Measurements from ENCODE around the gene FSIP1. TPM values are rescaled to one million over a fixed set of nuclear protein-coding genes. Genes with fewer than 3 reads are reported as not detected.

FSIP1 gene
- total RNA-seq, 2 donors from 2014 or later = 0.31 to 1.5 TPM

DNA sequence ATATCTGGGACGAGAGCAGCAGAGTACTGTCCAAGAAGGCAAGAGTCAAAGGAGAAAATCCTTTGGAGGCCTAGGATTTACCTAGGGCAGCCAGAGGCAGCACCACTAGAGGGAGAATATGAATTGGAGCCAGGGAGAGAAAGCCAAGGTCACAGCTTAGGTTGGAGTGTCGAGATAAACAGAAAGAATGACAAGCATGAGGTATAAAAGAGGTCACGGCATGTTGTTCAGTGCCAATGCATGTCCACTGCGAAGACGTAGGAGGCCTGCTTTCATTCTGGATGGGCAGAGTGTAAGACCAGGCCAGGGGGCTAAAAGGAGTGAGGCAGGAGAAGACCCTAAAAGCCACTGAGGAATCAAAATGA lies 154.5 kb downstream of the FSIP1 start:
- peaks cover 72 to 78% of the 10 kb centered on the region in 2 donors for H3K4me1 Mint-ChIP-seq (ENCODE audit: low read depth in 2 of 2)
- H3K4me3 Mint-ChIP-seq = peak overlapping the region; percentile 44
- no peaks in the 10 kb centered on the region for H3K27me3 Mint-ChIP-seq
- peaks cover 8% of the 10 kb centered on the region for H3K36me3 Mint-ChIP-seq
- H3K9me3 Mint-ChIP-seq = peaks cover 4% of the 10 kb centered on the region
- ATAC-seq (no peak), DNase-seq (ENCODE audit: low spot score) (no peak)
- peak overlapping the region; percentile 67 to 93 for H3K27ac Mint-ChIP-seq

DNA sequence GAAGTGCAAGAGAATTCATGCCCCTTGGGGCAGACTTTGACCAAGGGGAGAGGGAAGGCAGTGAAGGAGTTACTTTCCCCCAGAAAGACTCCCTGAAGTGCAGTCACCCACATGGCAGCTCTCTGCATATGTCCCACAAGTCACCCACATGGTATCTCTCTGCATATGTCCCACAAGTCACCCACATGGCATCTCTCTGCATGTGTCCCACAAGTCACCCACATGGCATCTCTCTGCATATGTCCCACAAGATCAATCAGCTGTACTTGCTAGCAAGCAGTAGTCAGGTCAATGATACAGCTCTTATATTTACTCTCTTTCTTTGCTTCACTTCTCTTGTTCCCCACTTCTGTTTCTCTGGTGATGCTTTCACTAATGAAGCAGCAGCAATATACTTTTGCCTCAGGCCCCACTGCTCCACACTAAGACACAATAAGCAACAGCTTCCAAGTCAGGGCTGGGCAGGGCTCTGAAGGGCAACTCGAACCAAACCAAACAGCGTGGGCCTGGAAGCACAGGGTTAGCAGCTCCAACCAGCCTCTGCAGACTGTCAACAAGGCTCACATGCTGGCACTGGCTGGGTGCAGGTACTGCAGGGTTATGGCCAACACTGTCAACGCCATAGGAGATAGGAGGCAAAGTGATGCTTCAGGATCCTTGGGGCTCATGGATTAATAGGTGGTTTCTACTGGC lies 155.0 kb downstream of the FSIP1 start:
- peak overlapping the region; percentile 44 for H3K4me3 Mint-ChIP-seq
- H3K27me3 Mint-ChIP-seq = no peaks in the 10 kb centered on the region
- DNase-seq (ENCODE audit: low spot score) (no peak), ATAC-seq (no peak)
- peaks cover 4% of the 10 kb centered on the region for H3K9me3 Mint-ChIP-seq
- peaks cover 8% of the 10 kb centered on the region for H3K36me3 Mint-ChIP-seq
- H3K27ac Mint-ChIP-seq = peak overlapping the region; percentile 67 to 93
- H3K4me1 Mint-ChIP-seq (ENCODE audit: low read depth in 2 of 2) = peaks cover 78 to 83% of the 10 kb centered on the region in 2 donors

GRCh38 chr15:39625856-39626255 lies 156.8 kb downstream of the FSIP1 start:
- no peaks in the 10 kb centered on the region for H3K27me3 Mint-ChIP-seq
- ATAC-seq = no peak
- H3K36me3 Mint-ChIP-seq = peaks cover 8% of the 10 kb centered on the region
- peaks cover 78 to 89% of the 10 kb centered on the region in 2 donors for H3K4me1 Mint-ChIP-seq (ENCODE audit: low read depth in 2 of 2)
- H3K9me3 Mint-ChIP-seq = peaks cover 4% of the 10 kb centered on the region
- H3K4me3 Mint-ChIP-seq = peak overlapping the region; percentile 95
- no peak for DNase-seq (ENCODE audit: low spot score)
- peak overlapping the region; percentile 93 for H3K27ac Mint-ChIP-seq

DNA sequence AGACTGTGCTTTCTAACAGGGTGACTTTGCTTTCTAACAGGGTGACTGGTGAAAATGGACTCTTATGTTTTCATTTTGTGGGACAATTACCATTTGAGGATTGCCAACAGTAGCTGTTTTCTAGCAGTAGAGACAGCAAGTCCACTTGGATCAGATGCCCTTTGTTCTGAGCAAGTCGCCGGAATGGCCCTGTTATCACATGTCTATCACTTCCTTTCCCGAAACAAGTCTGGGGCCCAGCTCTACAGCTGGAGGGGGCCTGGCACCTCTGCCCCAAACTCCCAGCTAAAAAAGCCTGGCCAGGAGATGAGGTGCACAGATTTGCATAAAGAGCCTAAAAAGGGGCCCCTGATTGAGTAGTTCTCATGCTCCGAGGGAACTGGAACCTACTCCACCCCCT lies 157.2 kb downstream of the FSIP1 start:
- H3K9me3 Mint-ChIP-seq = peaks cover 4% of the 10 kb centered on the region
- no peaks in the 10 kb centered on the region for H3K27me3 Mint-ChIP-seq
- H3K36me3 Mint-ChIP-seq = peaks cover 8% of the 10 kb centered on the region
- no peak for ATAC-seq
- H3K27ac Mint-ChIP-seq = peak overlapping the region; percentile 93
- H3K4me1 Mint-ChIP-seq (ENCODE audit: low read depth in 2 of 2) = peaks cover 75 to 86% of the 10 kb centered on the region in 2 donors
- peak overlapping the region; percentile 95 for H3K4me3 Mint-ChIP-seq
- DNase-seq (ENCODE audit: low spot score) = no peak

- DNase-seq (ENCODE audit: low spot score) = peak; percentile 86
- peak; percentile 90 to 93 for ATAC-seq
- Mint-ChIP-seq H3K9me3 (peaks cover 4% of the 10 kb centered on the region), H3K4me3 (peak overlapping the region; percentile 95), H3K36me3 (peaks cover 10% of the 10 kb centered on the region), H3K27me3 (no peaks in the 10 kb centered on the region), H3K4me1 (ENCODE audit: low read depth in 2 of 2) (peaks cover 68 to 83% of the 10 kb centered on the region in 2 donors), H3K27ac (peak overlapping the region; percentile 93)
These were observed 157.8 kb downstream of the FSIP1 start for GRCh38 chr15:39624806-39625205.

DNA sequence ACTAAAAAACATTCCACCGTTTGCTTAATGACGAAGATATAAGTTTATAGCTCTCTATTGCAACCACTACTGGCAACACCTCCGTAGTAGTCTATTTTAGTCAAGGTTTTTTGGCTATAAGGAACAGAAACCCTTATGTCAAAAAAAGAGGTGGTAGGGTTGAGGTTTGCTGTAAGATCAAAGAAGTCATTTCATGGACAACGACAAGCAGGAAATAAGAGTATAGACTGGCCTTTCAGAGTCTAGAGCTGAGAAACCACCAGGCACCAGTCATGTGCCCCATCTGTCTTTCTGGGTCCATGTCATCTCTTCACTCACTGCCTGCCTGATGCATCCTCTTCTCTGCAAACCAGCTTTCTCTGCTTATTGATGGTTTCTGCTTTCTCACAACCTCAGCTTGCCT lies 159.1 kb downstream of the FSIP1 start:
- peaks cover 4% of the 10 kb centered on the region for H3K9me3 Mint-ChIP-seq
- no peaks in the 10 kb centered on the region for H3K27me3 Mint-ChIP-seq
- H3K4me3 Mint-ChIP-seq = peak overlapping the region; percentile 95
- peaks cover 12% of the 10 kb centered on the region for H3K36me3 Mint-ChIP-seq
- DNase-seq (ENCODE audit: low spot score) = peak; percentile 68
- peaks cover 56 to 74% of the 10 kb centered on the region in 2 donors for H3K4me1 Mint-ChIP-seq (ENCODE audit: low read depth in 2 of 2)
- peak; percentile 81 to 90 for ATAC-seq
- H3K27ac Mint-ChIP-seq = peak overlapping the region; percentile 93

- peaks cover 4% of the 10 kb centered on the region for H3K9me3 Mint-ChIP-seq
- peak overlapping the region; percentile 95 for H3K4me3 Mint-ChIP-seq
- ATAC-seq = no peak
- DNase-seq (ENCODE audit: low spot score) = no peak
- H3K27me3 Mint-ChIP-seq = no peaks in the 10 kb centered on the region
- H3K27ac Mint-ChIP-seq = peak overlapping the region; percentile 93
- peaks cover 12% of the 10 kb centered on the region for H3K36me3 Mint-ChIP-seq
- peaks cover 52 to 68% of the 10 kb centered on the region in 2 donors for H3K4me1 Mint-ChIP-seq (ENCODE audit: low read depth in 2 of 2)
These were observed 159.8 kb downstream of the FSIP1 start for GRCh38 chr15:39622660-39623516.

- H3K9me3 Mint-ChIP-seq = no peaks in the 10 kb centered on the region
- no peak overlapping the region for H3K4me3 Mint-ChIP-seq
- no peaks in the 10 kb centered on the region for H3K27me3 Mint-ChIP-seq
- DNase-seq (ENCODE audit: low spot score) = no peak
- peak overlapping the region; percentile 93 for H3K27ac Mint-ChIP-seq
- ATAC-seq = no peak
- H3K4me1 Mint-ChIP-seq (ENCODE audit: low read depth in 2 of 2) = peaks cover 45 to 65% of the 10 kb centered on the region in 2 donors
- peaks cover 9% of the 10 kb centered on the region for H3K36me3 Mint-ChIP-seq
These were observed 160.7 kb downstream of the FSIP1 start for GRCh38 chr15:39621976-39622375.

- peaks cover 45 to 65% of the 10 kb centered on the region in 2 donors for H3K4me1 Mint-ChIP-seq (ENCODE audit: low read depth in 2 of 2)
- H3K9me3 Mint-ChIP-seq = peaks cover 6% of the 10 kb centered on the region
- H3K36me3 Mint-ChIP-seq = peaks cover 14% of the 10 kb centered on the region
- DNase-seq (ENCODE audit: low spot score) (no peak), ATAC-seq (no peak)
- H3K27ac Mint-ChIP-seq = peak overlapping the region in 1 of 2 donors; percentile 93
- no peaks in the 10 kb centered on the region for H3K27me3 Mint-ChIP-seq
- no peak overlapping the region for H3K4me3 Mint-ChIP-seq
These were observed 161.4 kb downstream of the FSIP1 start for GRCh38 chr15:39621210-39621609.

DNA sequence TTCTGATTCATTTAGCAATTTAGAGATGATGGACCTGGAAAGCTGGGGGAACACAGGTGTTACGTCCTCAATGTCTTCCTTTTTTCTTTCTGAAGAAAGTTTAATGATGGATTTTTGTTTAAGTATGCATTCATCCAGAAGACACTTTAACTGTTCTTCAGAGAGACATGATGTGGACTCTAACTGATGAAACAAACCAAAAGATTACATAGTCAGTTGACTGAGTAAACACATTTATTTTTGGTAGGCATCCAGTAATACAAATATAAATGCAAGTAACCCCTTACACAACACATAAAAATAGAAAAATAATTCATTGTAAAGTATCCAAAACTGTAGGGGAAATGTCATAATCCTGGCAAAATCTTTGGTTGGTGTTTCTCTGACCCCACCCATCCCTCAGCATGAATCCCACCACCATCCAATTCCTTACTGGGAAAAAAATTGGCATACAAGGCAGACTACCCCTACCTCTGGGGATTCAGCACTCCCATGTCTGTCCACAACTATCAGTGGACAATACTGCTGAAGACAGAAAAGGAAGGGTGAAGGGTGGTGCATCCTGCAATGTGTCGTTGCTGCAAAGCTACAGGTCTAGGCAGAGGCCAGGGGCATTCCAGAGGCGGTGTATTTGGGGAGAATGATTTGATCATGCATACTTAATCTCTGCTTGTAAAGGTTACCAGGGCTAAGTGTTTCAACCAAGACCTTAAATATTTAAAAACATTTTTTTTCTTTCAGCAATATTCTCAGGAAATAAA lies 164.4 kb downstream of the FSIP1 start:
- no peak overlapping the region for H3K4me3 Mint-ChIP-seq
- no peak overlapping the region for H3K27ac Mint-ChIP-seq
- DNase-seq (ENCODE audit: low spot score) = no peak
- no peaks in the 10 kb centered on the region for H3K27me3 Mint-ChIP-seq
- peaks cover 24 to 35% of the 10 kb centered on the region in 2 donors for H3K4me1 Mint-ChIP-seq (ENCODE audit: low read depth in 2 of 2)
- H3K36me3 Mint-ChIP-seq = peaks cover 26% of the 10 kb centered on the region
- peaks cover 9% of the 10 kb centered on the region for H3K9me3 Mint-ChIP-seq
- ATAC-seq = no peak

DNA sequence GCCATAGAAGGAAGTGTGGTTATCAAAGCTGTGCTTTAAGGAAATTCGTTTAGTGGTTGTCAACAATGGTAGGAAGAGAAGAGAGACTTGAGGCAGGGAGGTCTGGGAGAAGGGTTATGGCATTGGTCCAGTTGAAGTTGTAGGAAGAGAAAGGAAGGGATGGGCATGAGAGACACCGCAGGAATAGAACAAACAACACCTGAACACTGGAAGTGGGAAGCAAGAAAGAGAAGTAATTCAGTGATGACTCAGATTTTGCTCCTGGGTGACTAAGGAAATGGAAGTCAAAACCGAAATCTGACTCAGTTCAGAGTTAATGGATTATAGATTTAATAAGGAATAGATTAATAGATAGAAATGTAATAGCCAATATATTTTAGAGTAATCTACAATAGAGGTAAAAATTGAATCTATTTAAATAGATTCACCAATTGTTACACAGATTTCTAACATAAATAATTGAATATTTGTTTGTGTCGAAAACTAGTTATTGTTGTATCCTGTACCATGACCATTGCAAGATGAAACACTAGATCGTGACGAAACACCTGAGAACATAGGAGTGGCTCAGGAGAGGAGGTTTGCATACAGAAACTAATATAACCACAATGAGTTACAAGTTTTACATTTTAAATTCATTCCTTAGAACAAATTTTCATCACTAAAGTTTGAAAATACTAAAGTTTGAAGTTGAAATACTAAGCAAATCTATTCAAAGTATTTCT lies 165.7 kb downstream of the FSIP1 start:
- peaks cover 34% of the 10 kb centered on the region for H3K36me3 Mint-ChIP-seq
- H3K4me1 Mint-ChIP-seq (ENCODE audit: low read depth in 2 of 2) = peaks cover 12 to 22% of the 10 kb centered on the region in 2 donors
- H3K27ac Mint-ChIP-seq = peak overlapping the region in 1 of 2 donors; percentile 0
- ATAC-seq (no peak), DNase-seq (ENCODE audit: low spot score) (no peak)
- H3K27me3 Mint-ChIP-seq = no peaks in the 10 kb centered on the region
- H3K4me3 Mint-ChIP-seq = no peak overlapping the region
- peaks cover 9% of the 10 kb centered on the region for H3K9me3 Mint-ChIP-seq

DNA sequence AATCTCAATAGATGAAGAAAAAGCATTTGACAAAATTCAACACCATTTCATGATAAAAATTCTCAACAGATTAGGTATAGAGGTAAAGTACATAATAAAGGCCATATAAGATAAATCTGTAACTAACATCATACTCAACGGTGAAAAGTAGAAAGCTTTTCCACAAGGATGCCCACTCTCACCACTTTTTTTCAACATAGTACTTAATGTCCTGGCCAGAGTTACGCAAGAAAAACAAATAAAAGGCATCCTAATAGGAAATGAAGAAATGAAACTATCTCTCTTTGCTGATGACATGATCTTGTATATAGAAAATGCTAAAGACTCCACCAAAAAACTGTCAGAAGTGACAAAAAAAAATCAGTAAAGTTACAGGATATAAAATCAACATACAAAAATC lies 168.8 kb downstream of the FSIP1 start:
- Mint-ChIP-seq H3K27me3 (no peaks in the 10 kb centered on the region), H3K27ac (no peak overlapping the region), H3K4me1 (ENCODE audit: low read depth in 2 of 2) (peaks cover 14 to 17% of the 10 kb centered on the region in 2 donors), H3K36me3 (peaks cover 42% of the 10 kb centered on the region), H3K4me3 (no peak overlapping the region), H3K9me3 (peaks cover 17% of the 10 kb centered on the region)
- ATAC-seq (no peak), DNase-seq (ENCODE audit: low spot score) (no peak)

GRCh38 chr15:39613271-39613670 lies 169.4 kb downstream of the FSIP1 start:
- Mint-ChIP-seq H3K27ac (no peak overlapping the region), H3K4me1 (ENCODE audit: low read depth in 2 of 2) (peaks cover 20 to 23% of the 10 kb centered on the region in 2 donors), H3K4me3 (no peak overlapping the region), H3K27me3 (no peaks in the 10 kb centered on the region), H3K36me3 (peaks cover 42% of the 10 kb centered on the region), H3K9me3 (peaks cover 17% of the 10 kb centered on the region)
- no peak for DNase-seq (ENCODE audit: low spot score)
- no peak for ATAC-seq
